ENCODE measurements around the gene SPEF2. TPM values are rescaled to one million over a fixed set of nuclear protein-coding genes. Genes with fewer than 3 reads are reported as not detected.

SPEF2 gene
- total and polyA plus RNA-seq, 8 donors = 4.1 to 11.8 (median 6.2) TPM

- H3K4me1 ChIP-seq = no peaks in the 10 kb centered on the region
- no peaks in the 10 kb centered on the region for H3K36me3 ChIP-seq
- TF ChIP-seq CTCF (IDR thresholded peaks at IDR 0.05) = peak in 1 of 4 donors; percentile 15
- no peak overlapping the region for H3K27ac ChIP-seq
- FAIRE-seq (no peak), DNase-seq (peak in 1 of 6 donors; percentile 10), ATAC-seq (peak in 3 of 4 donors; percentile 50 to 59 (median 52))
- WGBS, 2 donors = 60 to 61% methylated on average over 4 of the region's 4 CpGs
- no peaks in the 10 kb centered on the region for H3K27me3 ChIP-seq
- H3K9me3 ChIP-seq = no peaks in the 10 kb centered on the region
- no peak overlapping the region for H3K4me3 ChIP-seq
- intact Hi-C loops (cut with DNase I) = no loop called here
Observed at GRCh38 chr5:35651002-35651756, 33.5 kb downstream of the SPEF2 start.

DNA sequence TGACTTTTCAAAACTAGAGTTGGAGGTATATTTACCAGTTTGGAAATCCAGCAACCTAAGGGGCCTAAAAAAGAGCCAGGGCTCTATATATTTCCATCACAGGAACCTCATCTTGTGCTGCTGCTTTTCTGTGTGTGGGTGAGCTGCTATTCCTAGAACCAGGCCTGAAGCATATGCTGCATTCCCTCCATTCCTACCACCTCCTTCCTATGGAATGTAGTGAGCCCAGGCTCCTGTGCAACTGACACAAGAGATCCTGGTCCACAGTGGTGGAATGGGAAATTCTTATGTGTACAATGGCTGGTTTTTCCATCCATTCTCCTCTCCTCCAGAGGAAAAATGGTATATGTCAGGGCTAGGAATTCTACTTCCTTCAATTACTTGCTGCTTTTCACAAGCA, 39.1 kb downstream of the SPEF2 start:
- intact Hi-C loops (cut with DNase I) = no loop called here
- Histone ChIP-seq H3K27ac (no peak overlapping the region), H3K9me3 (no peaks in the 10 kb centered on the region), H3K4me1 (peaks cover 0 to 7% (median 5%) of the 10 kb centered on the region in 3 donors), H3K4me3 (no peak overlapping the region), H3K27me3 (no peaks in the 10 kb centered on the region), H3K36me3 (no peaks in the 10 kb centered on the region)
- FAIRE-seq (no peak), DNase-seq (no peak), ATAC-seq (no peak)
- no peak for TF ChIP-seq CTCF (IDR thresholded peaks at IDR 0.05)

DNA sequence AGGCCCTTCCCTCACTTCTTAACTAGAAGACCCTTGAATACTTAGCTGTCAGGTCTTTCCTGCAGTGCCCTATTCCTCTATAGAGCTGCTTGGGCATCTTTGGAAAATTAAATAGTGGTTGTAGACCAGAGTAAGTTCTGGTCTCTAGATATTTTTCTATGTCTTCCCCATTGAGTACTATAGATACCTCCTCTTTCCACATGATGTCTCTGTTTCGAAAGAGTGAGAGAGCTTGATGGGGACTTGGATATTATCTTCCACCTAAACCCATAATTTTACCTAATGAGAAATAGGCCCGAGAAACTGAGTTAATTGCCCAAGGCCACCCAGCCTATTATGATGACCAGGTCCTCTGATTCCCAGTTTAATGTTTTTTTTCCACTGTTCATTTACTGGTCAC, 40.2 kb downstream of the SPEF2 start:
- Histone ChIP-seq H3K27me3 (no peaks in the 10 kb centered on the region), H3K4me1 (peaks cover 0 to 7% (median 5%) of the 10 kb centered on the region in 3 donors), H3K9me3 (no peaks in the 10 kb centered on the region), H3K4me3 (no peak overlapping the region), H3K27ac (no peak overlapping the region), H3K36me3 (no peaks in the 10 kb centered on the region)
- TF ChIP-seq CTCF (IDR thresholded peaks at IDR 0.05) = no peak
- intact Hi-C loops (cut with DNase I) = no loop called here
- 73 to 78% methylated on average over 2 of the region's 2 CpGs for WGBS, 2 donors
- no peak for FAIRE-seq
- ATAC-seq = no peak
- DNase-seq = no peak

DNA sequence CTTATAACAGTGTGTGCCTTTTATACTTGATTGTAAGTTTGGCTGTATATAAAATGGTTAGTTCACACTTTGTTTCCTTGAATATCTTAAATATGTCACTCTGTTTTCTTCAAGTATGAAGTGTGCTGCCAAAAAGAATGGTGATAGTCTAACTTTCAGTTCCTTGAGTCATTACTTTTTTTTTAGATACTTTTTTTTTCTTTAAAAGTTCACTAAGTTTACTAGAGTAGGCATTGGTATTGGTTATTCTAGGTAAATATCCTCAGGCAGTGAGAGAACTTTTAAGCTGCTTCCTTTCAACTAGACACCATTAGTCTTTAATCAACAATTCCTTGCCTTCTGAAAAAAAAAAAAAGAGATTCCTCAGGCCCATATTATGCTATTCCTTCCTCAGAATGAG, 41.9 kb downstream of the SPEF2 start:
- Histone ChIP-seq H3K27ac (no peak overlapping the region), H3K27me3 (no peaks in the 10 kb centered on the region), H3K36me3 (no peaks in the 10 kb centered on the region), H3K4me3 (no peak overlapping the region), H3K9me3 (no peaks in the 10 kb centered on the region), H3K4me1 (peaks cover 0 to 7% (median 5%) of the 10 kb centered on the region in 3 donors)
- no peak for FAIRE-seq
- intact Hi-C loops (cut with DNase I) = no loop called here
- ATAC-seq = no peak
- no peak for TF ChIP-seq CTCF (IDR thresholded peaks at IDR 0.05)
- DNase-seq = no peak

- ATAC-seq = peak in 1 of 4 donors; percentile 42
- H3K4me3 ChIP-seq = no peak overlapping the region
- no peaks in the 10 kb centered on the region for H3K9me3 ChIP-seq
- 46 to 59% methylated on average over 1 of the region's 1 CpG for WGBS, 2 donors
- no peak for FAIRE-seq
- H3K27ac ChIP-seq = no peak overlapping the region
- no peak for DNase-seq
- H3K36me3 ChIP-seq = no peaks in the 10 kb centered on the region
- H3K4me1 ChIP-seq = peaks cover 0 to 7% (median 5%) of the 10 kb centered on the region in 3 donors
- no peak for TF ChIP-seq CTCF (IDR thresholded peaks at IDR 0.05)
- intact Hi-C loops (cut with DNase I) = no loop called here
- H3K27me3 ChIP-seq = no peaks in the 10 kb centered on the region
Observed at GRCh38 chr5:35660451-35660850, 42.8 kb downstream of the SPEF2 start.

All from pancreas (tissue), 10 donors.